Endothelial cell of umbilical vein (primary cell): ENCODE results near the gene NR6A1. TPM values are rescaled to one million over a fixed set of nuclear protein-coding genes. Genes with fewer than 3 reads are reported as not detected.

Experiments used
- BruUV-seq: library from RNA; stranded (reverse); fragments of 400-500 nt; replicated peaks from 2 replicates; lab custom pipeline; 2021; lab: Mats Ljungman, UMichigan
- CTCF ChIA-PET: fragments of 300-600, 350-600 bp; sonication (Branson Sonifier 250); formaldehyde crosslinking; loops from one replicate; lab custom pipeline; 2021; ENCODE audit warnings: antibody characterized with exemption, inconsistent platforms; lab: Charles Lee
- POLR2A ChIA-PET: fragments of 300-600, 350-600 bp; sonication (Branson Sonifier 250); formaldehyde crosslinking; loops from one replicate; lab custom pipeline; 2021; ENCODE audit warnings: antibody characterized with exemption, inconsistent platforms; lab: Charles Lee
- DNase-seq: peaks from one replicate; pipeline ENCODE4 v3.0.0-alpha.2; 2011; ENCODE audit warnings: low read depth, low spot score
- FAIRE-seq: peaks from 2 replicates; lab custom pipeline; 2011; peaks lifted over from hg19 to GRCh38; lab: Jason Lieb, UNC
- H2AFZ ChIP-seq: 2 replicates; pipeline ENCODE4 v1.6.0; 2012; ENCODE audit warnings: low read depth, low read length, control low read depth, inconsistent platforms
- H3K27ac ChIP-seq: 2 replicates; pipeline ENCODE4 v1.5.1; 2011; ENCODE audit warnings: low read depth, mild to moderate bottlenecking, control low read depth, low read length, moderate library complexity; ENCODE audit not compliant: insufficient read depth
- H3K27me3 ChIP-seq, 2 experiments: 2 replicates each; pipeline versions ENCODE4 v1.6.0 to v1.6.1; 2011; ENCODE audit warnings: low read length in 2 of 2, mixed read lengths in 1 of 2; ENCODE audit not compliant: control insufficient read depth in 2 of 2, insufficient read depth in 2 of 2
- H3K36me3 ChIP-seq, 2 experiments: 2 replicates in 1 of 2; 3 replicates in 1 of 2; pipeline ENCODE4 v1.5.1; 2011; ENCODE audit warnings: low read length in 2 of 2, mild to moderate bottlenecking in 1 of 2, moderate library complexity in 1 of 2; ENCODE audit not compliant: control insufficient read depth in 2 of 2, insufficient read depth in 2 of 2; ENCODE audit errors: extremely low read depth in 1 of 2
- H3K4me1 ChIP-seq: 3 replicates; pipeline ENCODE4 v1.5.1; 2011; ENCODE audit warnings: mild to moderate bottlenecking, low read length; ENCODE audit not compliant: control insufficient read depth, insufficient read depth; ENCODE audit errors: extremely low read depth
- H3K4me2 ChIP-seq: 2 replicates; pipeline ENCODE4 v1.6.1; 2011; ENCODE audit warnings: low read length, control low read depth, mixed read lengths; ENCODE audit not compliant: insufficient read depth
- H3K4me3 ChIP-seq, 3 experiments: fragments of 200-600 bp in 1 of 3; sonication (generic), shearing (Covaris generic) in 1 of 3; replicated peaks in 1 of 3; 2 replicates each; pipeline ENCODE4 v1.5.1; 2011 to 2016; ENCODE audit warnings: control low read depth in 3 of 3, low read length in 3 of 3, mild to moderate bottlenecking in 2 of 3, inconsistent platforms in 1 of 3, low read depth in 1 of 3, moderate library complexity in 1 of 3; ENCODE audit not compliant: insufficient read depth in 1 of 3
- H3K79me2 ChIP-seq: 2 replicates; pipeline ENCODE4 v1.6.0; 2012; ENCODE audit warnings: low read length, inconsistent platforms; ENCODE audit not compliant: control insufficient read depth, insufficient read depth
- H3K9ac ChIP-seq: replicated peaks from 2 replicates; pipeline ENCODE3; 2011; ENCODE audit warnings: low read length, control low read depth; ENCODE audit not compliant: insufficient read depth; ENCODE audit errors: extremely low read depth
- H3K9me1 ChIP-seq: replicated peaks from 3 replicates; pipeline ENCODE4 v1.6.0; 2011; ENCODE audit warnings: mild to moderate bottlenecking, low read length; ENCODE audit not compliant: control insufficient read depth, insufficient read depth; ENCODE audit errors: extremely low read depth
- H3K9me3 ChIP-seq: replicated peaks from 2 replicates; pipeline ENCODE4 v1.5.1; 2012; ENCODE audit warnings: low read length, inconsistent platforms; ENCODE audit not compliant: control insufficient read depth, insufficient read depth
- H4K20me1 ChIP-seq: replicated peaks from 2 replicates; pipeline ENCODE3; 2011; ENCODE audit warnings: mild to moderate bottlenecking, low read length; ENCODE audit not compliant: control insufficient read depth, insufficient read depth; ENCODE audit errors: extremely low read depth
- CTCF ChIP-seq, 2 donors: IDR thresholded peaks; 1 replicate in 1 of 2; 2 replicates in 1 of 2; pipeline ENCODE4 v1.5.1; 2011; ENCODE audit warnings: low read length in 2 of 2, mild to moderate bottlenecking in 2 of 2, moderate library complexity in 2 of 2, control low read depth in 1 of 2, inconsistent platforms in 1 of 2, low read depth in 1 of 2; ENCODE audit not compliant: insufficient read depth in 1 of 2; ENCODE audit errors: extremely low read depth in 1 of 2
- EZH2 ChIP-seq: IDR thresholded peaks from 2 replicates; pipeline ENCODE4 v1.6.1; 2012; ENCODE audit warnings: borderline replicate concordance, low read depth, mild to moderate bottlenecking, moderate library complexity, low read length, inconsistent platforms; ENCODE audit not compliant: severe bottlenecking
- FOS ChIP-seq: IDR thresholded peaks from 2 replicates; pipeline ENCODE4 v1.6.1; 2011; ENCODE audit warnings: mild to moderate bottlenecking, low read length, moderate library complexity, borderline replicate concordance; ENCODE audit not compliant: insufficient read depth
- GATA2 ChIP-seq: IDR thresholded peaks from 2 replicates; pipeline ENCODE4 v1.7.0; 2011; ENCODE audit warnings: low read depth, mild to moderate bottlenecking, moderate library complexity, mixed read lengths, low read length; ENCODE audit not compliant: insufficient read length, insufficient read depth
- JUN ChIP-seq: IDR thresholded peaks from 2 replicates; pipeline ENCODE4 v1.6.1; 2011; ENCODE audit warnings: borderline replicate concordance, low read depth; ENCODE audit not compliant: insufficient read length, insufficient read depth
- MYC ChIP-seq: IDR thresholded peaks from one replicate; pipeline ENCODE4 v1.6.1; 2011; ENCODE audit warnings: mild to moderate bottlenecking, low read depth, low read length
- POLR2AphosphoS5 ChIP-seq: IDR thresholded peaks from 2 replicates; pipeline ENCODE4 v1.6.1; 2012; ENCODE audit warnings: low read depth, mild to moderate bottlenecking, control low read depth, low read length, moderate library complexity; ENCODE audit not compliant: insufficient read depth
- dilution Hi-C: fragments of 300-500 bp; cut with MboI; formaldehyde crosslinking; loops from one replicate; pipeline ENCODE4 v1.15.0; 2019; ENCODE audit warnings: low sequenced_read_pairs; ENCODE audit not compliant: extremely low pct_ligation_motif_present
- intact Hi-C: fragments of 100-400 bp; cut with micrococcal nuclease; formaldehyde crosslinking; loops from one replicate; pipeline ENCODE4 v1.10.0; 2022
- polyA plus RNA-seq, 4 experiments: library from polyadenylated mRNA; depleted of rRNA in 3 of 4; stranded (reverse) in 3 of 4; unstranded in 1 of 4; fragments of >200 nt; gene quantifications; 2 replicates each; pipeline versions ENCODE4 v1.2.1 to v1.2.3, GENCODE V29; 2011 to 2012; ENCODE audit warnings: missing spikeins in 1 of 4
- total RNA-seq: library from RNA; stranded (reverse); gene quantifications from 2 replicates; pipeline ENCODE4 v1.2.3, GENCODE V29; 2021
- TF ChIP-seq, protein P1 (sequence below): IDR thresholded peaks from 2 replicates; pipeline ENCODE4 v1.6.1; 2011; ENCODE audit not compliant: insufficient read depth, insufficient read length

NR6A1 gene
- total and polyA plus RNA-seq, 2 donors (not counting 3 experiments of a cell fraction or from before 2014, with no cell fraction given) = 0.17 to 1.2 TPM

DNA sequence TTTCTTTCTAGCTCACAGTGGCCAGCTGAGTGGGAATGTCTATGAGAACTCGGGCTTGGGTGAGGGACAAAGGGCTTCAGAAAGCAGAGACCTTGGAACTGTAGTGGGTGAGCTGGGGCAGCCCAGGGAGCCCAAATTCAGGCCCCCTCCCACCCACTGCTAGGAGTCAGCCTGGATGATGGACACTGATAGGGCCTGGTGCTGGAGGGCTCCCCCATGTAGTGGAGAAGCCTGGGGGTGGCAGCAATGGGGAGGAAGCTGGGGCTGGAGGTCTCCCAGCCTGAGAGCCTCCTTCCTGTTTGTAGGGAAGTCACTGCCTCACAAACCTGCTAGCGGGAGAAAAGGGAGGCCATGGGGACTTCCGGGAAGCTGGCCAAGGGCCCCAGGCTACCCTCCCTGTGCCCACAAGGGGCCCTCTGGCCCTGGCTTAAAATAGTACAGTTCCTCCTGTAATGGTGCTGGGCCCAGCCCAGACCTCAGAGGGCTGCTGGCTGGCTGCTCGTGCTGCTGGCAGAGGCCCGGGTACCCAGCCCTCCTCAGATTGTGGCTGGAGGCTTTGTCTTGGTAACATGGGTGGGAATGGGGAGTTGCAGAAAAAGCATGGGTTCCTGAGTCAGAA lies 257.6 kb downstream of the NR6A1 start:
- H3K4me3 ChIP-seq = no peak overlapping the region
- H3K9ac ChIP-seq = no peak overlapping the region
- FAIRE-seq = no peak
- intact Hi-C loops (no loop called here), dilution Hi-C loops (no loop called here)
- ChIA-PET CTCF (interaction anchor here (5.5 kb wide), 1 partner anchor 23 kb away, joined by 28 read pairs; no protein-coding TSS in a partner anchor), POLR2A (no interaction called here)
- BruUV-seq = no TSS peak
- H4K20me1 ChIP-seq = no peaks in the 10 kb centered on the region
- no peaks in the 10 kb centered on the region for H3K4me1 ChIP-seq
- H3K79me2 ChIP-seq = no peaks in the 10 kb centered on the region
- H3K9me1 ChIP-seq = no peaks in the 10 kb centered on the region
- H3K36me3 ChIP-seq = no peaks in the 10 kb centered on the region
- no peak overlapping the region for H3K4me2 ChIP-seq
- no peak for TF ChIP-seq CTCF (IDR thresholded peaks at IDR 0.05; ENCODE audit: extremely low read depth in 1 of 2, insufficient read depth in 1 of 2, low read depth in 1 of 2, low read length in 2 of 2)
- TF ChIP-seq, protein P1, sequence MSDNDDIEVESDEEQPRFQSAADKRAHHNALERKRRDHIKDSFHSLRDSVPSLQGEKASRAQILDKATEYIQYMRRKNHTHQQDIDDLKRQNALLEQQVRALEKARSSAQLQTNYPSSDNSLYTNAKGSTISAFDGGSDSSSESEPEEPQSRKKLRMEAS = no peak
- TF ChIP-seq GATA2 = no peak
- no peak for TF ChIP-seq EZH2
- TF ChIP-seq JUN = no peak
- TF ChIP-seq POLR2AphosphoS5 = no peak
- no peak for TF ChIP-seq FOS
- TF ChIP-seq MYC = no peak
- no peak for DNase-seq
- no peaks in the 10 kb centered on the region for H3K9me3 ChIP-seq
- no peak overlapping the region for H2AFZ ChIP-seq
- H3K27me3 ChIP-seq = no peaks in the 10 kb centered on the region
- no peak overlapping the region for H3K27ac ChIP-seq
